H1 (cell line): ENCODE measurements around the gene SH3GL2. TPM values are rescaled to one million over a fixed set of nuclear protein-coding genes. Genes with fewer than 3 reads are reported as not detected.

ENCODE experiments used
- CTCF ChIA-PET: fragments of 300-600 bp; sonication (Branson Sonifier 250); formaldehyde crosslinking; loops from one replicate; lab custom pipeline; 2021; ENCODE audit not compliant: partially characterized antibody; lab: Charles Lee
- POLR2A ChIA-PET: fragments of 300-600 bp; sonication (Branson Sonifier 250); formaldehyde crosslinking; loops from one replicate; lab custom pipeline; 2021; ENCODE audit warnings: inconsistent platforms; ENCODE audit not compliant: partially characterized antibody; lab: Charles Lee
- DNase-seq, 2 experiments: peaks; one replicate each; pipeline versions ENCODE4 v3.0.0 to v3.0.0-alpha.2; 2010 to 2022; ENCODE audit warnings: low spot score in 2 of 2, low read depth in 1 of 2, mixed read lengths in 1 of 2
- FAIRE-seq: peaks from 2 replicates; lab custom pipeline; 2011; peaks lifted over from hg19 to GRCh38; lab: Jason Lieb, UNC
- H2AFZ ChIP-seq: 2 replicates; pipeline ENCODE4 v1.8.1; 2012; ENCODE audit warnings: low read length, inconsistent platforms
- H2AK5ac ChIP-seq: 2 replicates; pipeline ENCODE4 v1.6.1; 2013; ENCODE audit warnings: low read depth, low read length
- H2BK120ac ChIP-seq: replicated peaks from 2 replicates; pipeline ENCODE3; 2013; ENCODE audit warnings: low read depth, low read length, inconsistent platforms
- H2BK12ac ChIP-seq: 2 replicates; pipeline ENCODE4 v1.6.1; 2013; ENCODE audit warnings: low read depth, low read length
- H2BK15ac ChIP-seq: 2 replicates; pipeline ENCODE4 v1.6.1; 2013; ENCODE audit warnings: low read length
- H2BK20ac ChIP-seq: 2 replicates; pipeline ENCODE4 v1.6.1; 2013; ENCODE audit warnings: low read length
- H2BK5ac ChIP-seq: 2 replicates; pipeline ENCODE4 v1.6.1; 2013; ENCODE audit warnings: low read depth, low read length
- H3K14ac ChIP-seq: 2 replicates; pipeline ENCODE4 v1.6.1; 2013; ENCODE audit warnings: inconsistent platforms; ENCODE audit not compliant: insufficient read length
- H3K18ac ChIP-seq: 2 replicates; pipeline ENCODE4 v1.6.1; 2013; ENCODE audit warnings: low read length; ENCODE audit errors: extremely low read depth
- H3K23ac ChIP-seq: 2 replicates; pipeline ENCODE4 v1.6.1; 2013; ENCODE audit warnings: inconsistent platforms; ENCODE audit not compliant: insufficient read length
- H3K23me2 ChIP-seq: 2 replicates; pipeline ENCODE4 v1.6.1; 2013; ENCODE audit warnings: low read depth, low read length
- H3K27ac ChIP-seq: 2 replicates; pipeline ENCODE4 v1.6.1; 2011; ENCODE audit warnings: low read depth, low read length, inconsistent platforms
- H3K27me3 ChIP-seq, 4 experiments: replicated peaks in 1 of 4; 1 replicate in 1 of 4; 2 replicates in 3 of 4; pipeline versions ENCODE4 v1.6.1 to v1.8.1; 2011 to 2013; ENCODE audit warnings: low read length in 3 of 4, mild to moderate bottlenecking in 3 of 4, inconsistent platforms in 2 of 4, mixed read lengths in 2 of 4, moderate library complexity in 1 of 4; ENCODE audit not compliant: control insufficient read depth in 3 of 4, insufficient read depth in 3 of 4; ENCODE audit errors: extremely low read depth in 1 of 4
- H3K36me3 ChIP-seq, 4 experiments: 2 replicates each; pipeline versions ENCODE4 v1.6.1 to v1.8.1; 2011 to 2013; ENCODE audit warnings: mild to moderate bottlenecking in 4 of 4, low read length in 3 of 4, moderate library complexity in 2 of 4, control low read depth in 1 of 4, inconsistent platforms in 1 of 4; ENCODE audit not compliant: insufficient read depth in 4 of 4, control insufficient read depth in 2 of 4
- H3K4ac ChIP-seq: replicated peaks from 2 replicates; pipeline ENCODE3; 2013; ENCODE audit warnings: low read length, low read depth, mixed read lengths, inconsistent platforms; ENCODE audit not compliant: insufficient read length
- H3K4me1 ChIP-seq, 4 experiments: replicated peaks in 1 of 4; 1 replicate in 1 of 4; 2 replicates in 3 of 4; pipeline versions ENCODE4 v1.6.1 to v1.8.1; 2011 to 2013; ENCODE audit warnings: low read length in 3 of 4, inconsistent platforms in 2 of 4, mixed read lengths in 1 of 4; ENCODE audit not compliant: insufficient read depth in 4 of 4, control insufficient read depth in 3 of 4
- H3K4me2 ChIP-seq, 2 experiments: 2 replicates each; pipeline versions ENCODE4 v1.6.1 to v1.8.1; 2011 to 2013; ENCODE audit warnings: low read depth in 2 of 2, low read length in 2 of 2, control low read depth in 1 of 2, inconsistent platforms in 1 of 2, mild to moderate bottlenecking in 1 of 2; ENCODE audit not compliant: insufficient read depth in 1 of 2
- H3K4me3 ChIP-seq, 4 experiments: fragments of 200-600, 300-600 bp in 1 of 4; sonication (generic), shearing (Covaris generic), sonication (Bioruptor Twin) in 1 of 4; 2 replicates each; pipeline versions ENCODE4 v1.5.1 to v1.8.1; 2011 to 2016; ENCODE audit warnings: low read length in 4 of 4, low read depth in 3 of 4, control low read depth in 2 of 4, inconsistent platforms in 2 of 4, mild to moderate bottlenecking in 2 of 4, mixed read lengths in 1 of 4, moderate library complexity in 1 of 4; ENCODE audit not compliant: insufficient read depth in 2 of 4; ENCODE audit errors: extremely low read depth in 1 of 4
- H3K56ac ChIP-seq: replicated peaks from 2 replicates; pipeline ENCODE3; 2013; ENCODE audit warnings: low read depth, mild to moderate bottlenecking, mixed read lengths, low read length, inconsistent platforms; ENCODE audit not compliant: insufficient read length
- H3K79me1 ChIP-seq: 2 replicates; pipeline ENCODE4 v1.6.1; 2013; ENCODE audit warnings: low read depth, low read length, control low read depth
- H3K79me2 ChIP-seq, 2 experiments: 2 replicates each; pipeline versions ENCODE4 v1.6.1 to v1.8.1; 2012 to 2013; ENCODE audit warnings: low read length in 2 of 2, mild to moderate bottlenecking in 2 of 2, inconsistent platforms in 1 of 2; ENCODE audit not compliant: insufficient read depth in 2 of 2, control insufficient read depth in 1 of 2
- H3K9ac ChIP-seq, 4 experiments: replicated peaks in 1 of 4; 1 replicate in 1 of 4; 2 replicates in 3 of 4; pipeline versions ENCODE4 v1.6.1 to v1.8.1; 2011 to 2013; ENCODE audit warnings: low read depth in 3 of 4, low read length in 3 of 4, control low read depth in 2 of 4, mild to moderate bottlenecking in 2 of 4, moderate library complexity in 2 of 4, inconsistent platforms in 1 of 4; ENCODE audit errors: extremely low read depth in 1 of 4
- H3K9me3 ChIP-seq, 2 experiments: 2 replicates each; pipeline versions ENCODE4 v1.6.1 to v1.8.1; 2012 to 2013; ENCODE audit warnings: mild to moderate bottlenecking in 2 of 2, moderate library complexity in 2 of 2, control low read depth in 1 of 2, inconsistent platforms in 1 of 2, low read depth in 1 of 2, low read length in 1 of 2, mixed read lengths in 1 of 2; ENCODE audit not compliant: insufficient read depth in 2 of 2
- H4K20me1 ChIP-seq, 2 experiments: replicated peaks in 1 of 2; 2 replicates each; pipeline versions ENCODE3 to v1.8.1; 2011 to 2013; ENCODE audit warnings: inconsistent platforms in 2 of 2, low read length in 2 of 2, mild to moderate bottlenecking in 1 of 2; ENCODE audit not compliant: insufficient read depth in 2 of 2, control insufficient read depth in 1 of 2
- H4K5ac ChIP-seq: 2 replicates; pipeline ENCODE4 v1.6.1; 2013; ENCODE audit warnings: low read length, low read depth, mixed read lengths, inconsistent platforms; ENCODE audit not compliant: insufficient read length
- H4K8ac ChIP-seq: 2 replicates; pipeline ENCODE4 v1.8.0; 2013; ENCODE audit warnings: mild to moderate bottlenecking, moderate library complexity, low read length, inconsistent platforms; ENCODE audit not compliant: insufficient read depth; ENCODE audit errors: extremely low read depth
- H4K91ac ChIP-seq: replicated peaks from 2 replicates; pipeline ENCODE3; 2013; ENCODE audit warnings: low read length, mixed read lengths, inconsistent platforms; ENCODE audit not compliant: insufficient read length
- CHD2 ChIP-seq: IDR thresholded peaks from 2 replicates; pipeline ENCODE4 v1.6.1; 2012; ENCODE audit warnings: low read length, improper control_type of control experiment
- EZH2 ChIP-seq: fragments of 200-600 bp; sonication (generic); IDR thresholded peaks from 2 replicates; pipeline ENCODE4 v1.7.1; 2012; ENCODE audit warnings: low read depth, mild to moderate bottlenecking, moderate library complexity, low read length, inconsistent platforms; ENCODE audit not compliant: severe bottlenecking
- FOSL1 ChIP-seq: IDR thresholded peaks from 2 replicates; pipeline ENCODE4 v1.6.1; 2011; ENCODE audit warnings: mild to moderate bottlenecking, low read depth, low read length, moderate library complexity; ENCODE audit not compliant: insufficient read depth
- MAFK ChIP-seq: IDR thresholded peaks from 2 replicates; pipeline ENCODE4 v1.6.1; 2012; ENCODE audit warnings: low read depth, mild to moderate bottlenecking, improper control_type of control experiment, low read length
- POLR2AphosphoS5 ChIP-seq: IDR thresholded peaks from 2 replicates; pipeline ENCODE4 v1.6.1; 2011; ENCODE audit warnings: low read depth, low read length
- POU5F1 ChIP-seq: IDR thresholded peaks from 2 replicates; pipeline ENCODE4 v1.6.1; 2011; ENCODE audit warnings: low read depth, mild to moderate bottlenecking, low read length, moderate library complexity
- RAD21 ChIP-seq, 2 experiments: IDR thresholded peaks in 1 of 2; conservative IDR thresholded peaks in 1 of 2; 2 replicates each; pipeline ENCODE4 v1.6.1; 2011; ENCODE audit warnings: low read depth in 2 of 2, low read length in 2 of 2, improper control_type of control experiment in 1 of 2, inconsistent platforms in 1 of 2, mild to moderate bottlenecking in 1 of 2, moderate library complexity in 1 of 2
- RBBP5 ChIP-seq: IDR thresholded peaks from 2 replicates; pipeline ENCODE4 v1.7.1; 2012; ENCODE audit warnings: low read depth, mild to moderate bottlenecking, inconsistent platforms, low read length, moderate library complexity, borderline replicate concordance
- RNF2 ChIP-seq: fragments of 200-900, 300-1000 bp; sonication (generic); IDR thresholded peaks from 2 replicates; pipeline ENCODE4 v1.7.1; 2016; ENCODE audit warnings: borderline replicate concordance, low read depth, mild to moderate bottlenecking, antibody characterized with exemption, low read length; ENCODE audit not compliant: poor library complexity, severe bottlenecking; ENCODE audit errors: missing control alignments
- SAP30 ChIP-seq: fragments of 300-600 bp; sonication (generic); IDR thresholded peaks from 2 replicates; pipeline ENCODE4 v1.7.1; 2012; ENCODE audit warnings: low read length, moderate library complexity, mild to moderate bottlenecking, inconsistent platforms; ENCODE audit not compliant: insufficient read depth, insufficient replicate concordance
- SIN3A ChIP-seq, 2 experiments: IDR thresholded peaks in 1 of 2; conservative IDR thresholded peaks in 1 of 2; 2 replicates each; pipeline ENCODE4 v1.6.1; 2011 to 2012; ENCODE audit warnings: low read length in 2 of 2, improper control_type of control experiment in 1 of 2, low read depth in 1 of 2, mild to moderate bottlenecking in 1 of 2
- SIX5 ChIP-seq: IDR thresholded peaks from 2 replicates; pipeline ENCODE4 v1.6.1; 2011; ENCODE audit warnings: mild to moderate bottlenecking, low read depth, low read length
- WGBS, 2 experiments: shearing (Covaris generic) in 1 of 2; methylation state at CpG; one replicate each; pipeline versions ENCODE4 v1.1.6 to v1.1.7; 2013 to 2015; ENCODE audit warnings: low lambda C conversion rate in 2 of 2, mixed read lengths in 2 of 2, inconsistent platforms in 1 of 2, low coverage in 1 of 2, missing lambda C conversion rate in 1 of 2; ENCODE audit not compliant: insufficient replicate concordance in 2 of 2, insufficient coverage in 1 of 2, insufficient read length in 1 of 2; ENCODE audit errors: extremely low coverage in 1 of 2, missing lambda C conversion rate in 1 of 2; 5-methylcytosine and 5-hydroxymethylcytosine counted together
- polyA plus RNA-seq, 7 experiments: library from polyadenylated mRNA; depleted of rRNA in 3 of 7; stranded (reverse) in 5 of 7; unstranded in 2 of 7; fragments of >200 nt in 5 of 7; fragments of 200-250 nt in 2 of 7; gene quantifications; 1 replicate in 5 of 7; 2 replicates in 1 of 7; 4 replicates in 1 of 7; pipeline versions ENCODE4 v1.2.1 to v1.2.3, GENCODE V29; 2011 to 2013; ENCODE audit warnings: missing spikeins in 2 of 7, mixed read lengths in 2 of 7
- total RNA-seq: library from RNA; stranded (reverse); fragmentation: NEBNext Ultra II Directional; extraction: Animal tissue kit (Norgen Biotek cat#: 25700); gene quantifications from 2 replicates; pipeline ENCODE4 v1.2.1, GENCODE V29; 2021
- TF ChIP-seq, protein P1 (sequence below): IDR thresholded peaks from 2 replicates; pipeline ENCODE4 v1.6.1; 2012; ENCODE audit warnings: inconsistent platforms

The SH3GL2 gene
- total and polyA plus RNA-seq, 2 of the 8 experiments (the other 6 are each of a cell fraction or from before 2014, with no cell fraction given), result 4.7 to 5.3 TPM

DNA sequence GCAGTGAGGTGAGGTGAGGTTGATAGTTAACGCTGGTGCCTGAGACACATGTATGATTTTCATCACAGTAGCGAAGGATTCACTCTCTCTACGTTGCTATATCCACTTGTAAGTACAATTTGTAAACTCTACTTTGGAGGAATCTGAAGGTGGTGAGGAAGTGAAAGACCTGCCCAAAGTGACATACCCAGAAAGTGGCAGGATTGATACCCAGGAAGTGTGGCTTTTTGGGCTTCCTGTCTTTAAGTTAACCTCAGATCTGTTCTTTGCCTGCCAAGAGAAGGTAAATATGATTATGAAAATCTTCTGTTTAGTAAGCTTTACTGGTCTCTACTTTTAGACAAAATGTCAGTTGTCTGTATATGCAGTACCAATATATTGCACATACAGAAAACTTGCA lies 143.1 kb downstream of the SH3GL2 start:
- no peak overlapping the region for H3K4me2 ChIP-seq
- no peak overlapping the region for H2BK15ac ChIP-seq
- no peak overlapping the region for H4K5ac ChIP-seq
- H4K91ac ChIP-seq, result no peak overlapping the region
- no peak overlapping the region for H3K27ac ChIP-seq
- no peak overlapping the region for H2BK20ac ChIP-seq
- no peak overlapping the region for H3K14ac ChIP-seq
- no peak overlapping the region for H2BK120ac ChIP-seq
- no peak overlapping the region for H3K4ac ChIP-seq
- H3K9ac ChIP-seq, result no peak overlapping the region
- no peak overlapping the region for H3K23ac ChIP-seq
- H3K36me3 ChIP-seq, result no peaks in the 10 kb centered on the region
- H3K4me3 ChIP-seq, result no peak overlapping the region
- CTCF ChIA-PET, result interaction anchor here (1.5 kb wide), 1 partner anchor 9 kb away, joined by 3 read pairs; no protein-coding TSS in a partner anchor
- H3K79me1 ChIP-seq, result no peaks in the 10 kb centered on the region
- H4K20me1 ChIP-seq, result no peaks in the 10 kb centered on the region
- DNase-seq (no peak), FAIRE-seq (no peak)
- H3K23me2 ChIP-seq, result no peaks in the 10 kb centered on the region
- WGBS, 2 experiments, result 91% methylated on average over 3 of the region's 3 CpGs; no CpG with 5 or more reads in 1 of the 2 experiments
- H2AFZ ChIP-seq, result no peak overlapping the region
- no peaks in the 10 kb centered on the region for H3K27me3 ChIP-seq
- no peak overlapping the region for H3K56ac ChIP-seq
- no peaks in the 10 kb centered on the region for H3K4me1 ChIP-seq
- no peak overlapping the region for H4K8ac ChIP-seq
- H2BK5ac ChIP-seq, result no peak overlapping the region
- no peak overlapping the region for H3K18ac ChIP-seq
- H2AK5ac ChIP-seq, result no peak overlapping the region
- no peaks in the 10 kb centered on the region for H3K79me2 ChIP-seq
- peaks cover 0 to 4% of the 10 kb centered on the region in 2 experiments; a peak in 2 of 4 replicates for H3K9me3 ChIP-seq
- POLR2A ChIA-PET, result no interaction called here
- H2BK12ac ChIP-seq, result no peak overlapping the region
- no peak for TF ChIP-seq POU5F1
- no peak for TF ChIP-seq MAFK
- no peak for TF ChIP-seq RAD21 (IDR thresholded peaks at IDR 0.05 in 1 of 2, conservative IDR thresholded peaks at IDR 0.05 in 1 of 2; ENCODE audit: low read depth in 2 of 2, low read length in 2 of 2)
- TF ChIP-seq CHD2, result no peak
- TF ChIP-seq RBBP5, result no peak
- TF ChIP-seq SAP30, result no peak
- no peak for TF ChIP-seq FOSL1
- TF ChIP-seq SIN3A (conservative IDR thresholded peaks at IDR 0.05 in 1 of 2, IDR thresholded peaks at IDR 0.05 in 1 of 2; ENCODE audit: low read depth in 1 of 2, low read length in 2 of 2), result no peak
- TF ChIP-seq, protein P1, sequence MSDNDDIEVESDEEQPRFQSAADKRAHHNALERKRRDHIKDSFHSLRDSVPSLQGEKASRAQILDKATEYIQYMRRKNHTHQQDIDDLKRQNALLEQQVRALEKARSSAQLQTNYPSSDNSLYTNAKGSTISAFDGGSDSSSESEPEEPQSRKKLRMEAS, result no peak
- no peak for TF ChIP-seq SIX5
- TF ChIP-seq RNF2, result no peak
- no peak for TF ChIP-seq POLR2AphosphoS5
- no peak for TF ChIP-seq EZH2
